ENCODE results near the gene CLSTN1.

DNA sequence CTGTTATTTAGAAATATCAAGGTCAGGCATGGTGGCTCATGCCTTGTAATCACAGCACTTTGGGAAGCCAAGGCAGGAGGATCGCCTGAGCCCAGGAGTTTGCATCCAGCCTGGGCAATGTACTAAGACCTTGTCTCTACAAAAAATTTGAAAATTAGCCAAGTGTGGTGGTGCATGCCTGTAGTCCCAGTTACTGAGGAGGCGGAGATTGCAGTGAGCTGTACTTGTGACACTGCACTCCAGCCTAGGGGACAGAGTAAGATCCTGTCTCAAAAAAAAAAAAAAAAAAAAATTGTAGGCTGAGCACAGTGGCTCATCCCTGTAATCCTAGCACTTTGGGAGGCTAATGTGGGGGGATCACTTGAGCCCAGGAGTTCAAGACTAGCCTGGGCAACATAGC is 127.0 kb downstream of the CLSTN1 start:
- TF ChIP-seq CTCF (IDR thresholded peaks at IDR 0.05; ENCODE audit: borderline replicate concordance, extremely low read depth, low read length, poor library complexity, severe bottlenecking) (no peak), EZH2 (IDR thresholded peaks at IDR 0.05; ENCODE audit: borderline replicate concordance, low read depth, low read length, severe bottlenecking) (no peak)
